ENCODE measurements around the gene NIPAL1.

- TF ChIP-seq, protein P1, sequence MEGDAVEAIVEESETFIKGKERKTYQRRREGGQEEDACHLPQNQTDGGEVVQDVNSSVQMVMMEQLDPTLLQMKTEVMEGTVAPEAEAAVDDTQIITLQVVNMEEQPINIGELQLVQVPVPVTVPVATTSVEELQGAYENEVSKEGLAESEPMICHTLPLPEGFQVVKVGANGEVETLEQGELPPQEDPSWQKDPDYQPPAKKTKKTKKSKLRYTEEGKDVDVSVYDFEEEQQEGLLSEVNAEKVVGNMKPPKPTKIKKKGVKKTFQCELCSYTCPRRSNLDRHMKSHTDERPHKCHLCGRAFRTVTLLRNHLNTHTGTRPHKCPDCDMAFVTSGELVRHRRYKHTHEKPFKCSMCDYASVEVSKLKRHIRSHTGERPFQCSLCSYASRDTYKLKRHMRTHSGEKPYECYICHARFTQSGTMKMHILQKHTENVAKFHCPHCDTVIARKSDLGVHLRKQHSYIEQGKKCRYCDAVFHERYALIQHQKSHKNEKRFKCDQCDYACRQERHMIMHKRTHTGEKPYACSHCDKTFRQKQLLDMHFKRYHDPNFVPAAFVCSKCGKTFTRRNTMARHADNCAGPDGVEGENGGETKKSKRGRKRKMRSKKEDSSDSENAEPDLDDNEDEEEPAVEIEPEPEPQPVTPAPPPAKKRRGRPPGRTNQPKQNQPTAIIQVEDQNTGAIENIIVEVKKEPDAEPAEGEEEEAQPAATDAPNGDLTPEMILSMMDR (IDR thresholded peaks at IDR 0.05): no peak
- TF ChIP-seq TCF7 (CRISPR knock-in tag; IDR thresholded peaks at IDR 0.05; ENCODE audit: low read depth): no peak
- TF ChIP-seq TP53 (CRISPR knock-in tag; IDR thresholded peaks at IDR 0.05): no peak
- TF ChIP-seq PRRX2 (CRISPR knock-in tag; IDR thresholded peaks at IDR 0.05): no peak
- no peak for TF ChIP-seq STAT6 (CRISPR knock-in tag; conservative IDR thresholded peaks at IDR 0.05; ENCODE audit: low read depth)
- TF ChIP-seq ZNF423 (CRISPR knock-in tag; IDR thresholded peaks at IDR 0.05): no peak
- TF ChIP-seq CREB1 (CRISPR knock-in tag; IDR thresholded peaks at IDR 0.05): no peak
Observed at GRCh38 chr4:48082956-48083355, 66.4 kb downstream of the NIPAL1 start.
